Astrocyte (in vitro differentiated cells and primary cell): ENCODE results near the gene BCL2.

ENCODE experiments used
- EZH2 ChIP-seq: IDR thresholded peaks from 2 replicates; pipeline ENCODE4 v1.6.1; 2012; ENCODE audit warnings: mild to moderate bottlenecking, low read length, inconsistent platforms; ENCODE audit not compliant: insufficient read depth
- TF ChIP-seq, protein P1 (sequence below): IDR thresholded peaks from 2 replicates; pipeline ENCODE4 v1.5.1; 2011; ENCODE audit warnings: low read depth, mild to moderate bottlenecking, inconsistent platforms, low read length, moderate library complexity; ENCODE audit not compliant: insufficient read depth

DNA sequence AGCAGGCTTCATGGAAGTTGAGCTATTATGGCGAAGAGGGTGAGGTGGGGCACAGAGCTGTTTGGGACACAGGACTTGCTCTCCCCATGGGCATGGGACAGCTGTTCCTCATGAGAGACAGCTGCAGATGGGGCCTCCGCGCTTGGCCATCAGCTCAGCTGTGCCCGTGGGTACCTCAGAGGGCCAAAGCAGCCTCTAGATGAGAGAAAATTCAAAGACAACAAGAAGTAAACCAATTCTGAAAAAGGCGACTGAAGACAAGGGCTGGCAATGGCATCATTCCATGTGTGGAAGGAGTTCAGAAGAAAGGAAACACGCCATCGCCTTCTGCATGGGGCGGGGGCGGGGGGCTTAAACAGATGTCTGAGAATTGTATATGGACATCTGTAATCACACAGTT is 136.2 kb downstream of the BCL2 start:
- TF ChIP-seq EZH2 = no peak
- TF ChIP-seq, protein P1, sequence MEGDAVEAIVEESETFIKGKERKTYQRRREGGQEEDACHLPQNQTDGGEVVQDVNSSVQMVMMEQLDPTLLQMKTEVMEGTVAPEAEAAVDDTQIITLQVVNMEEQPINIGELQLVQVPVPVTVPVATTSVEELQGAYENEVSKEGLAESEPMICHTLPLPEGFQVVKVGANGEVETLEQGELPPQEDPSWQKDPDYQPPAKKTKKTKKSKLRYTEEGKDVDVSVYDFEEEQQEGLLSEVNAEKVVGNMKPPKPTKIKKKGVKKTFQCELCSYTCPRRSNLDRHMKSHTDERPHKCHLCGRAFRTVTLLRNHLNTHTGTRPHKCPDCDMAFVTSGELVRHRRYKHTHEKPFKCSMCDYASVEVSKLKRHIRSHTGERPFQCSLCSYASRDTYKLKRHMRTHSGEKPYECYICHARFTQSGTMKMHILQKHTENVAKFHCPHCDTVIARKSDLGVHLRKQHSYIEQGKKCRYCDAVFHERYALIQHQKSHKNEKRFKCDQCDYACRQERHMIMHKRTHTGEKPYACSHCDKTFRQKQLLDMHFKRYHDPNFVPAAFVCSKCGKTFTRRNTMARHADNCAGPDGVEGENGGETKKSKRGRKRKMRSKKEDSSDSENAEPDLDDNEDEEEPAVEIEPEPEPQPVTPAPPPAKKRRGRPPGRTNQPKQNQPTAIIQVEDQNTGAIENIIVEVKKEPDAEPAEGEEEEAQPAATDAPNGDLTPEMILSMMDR = no peak
